ENCODE data around the gene GNRH2. TPM values are rescaled to one million over a fixed set of nuclear protein-coding genes. Genes with fewer than 3 reads are reported as not detected.

The GNRH2 gene
- total and polyA plus RNA-seq, 10 of the 15 experiments (the other 5 are each of a cell fraction or from before 2014, with no cell fraction given), result 0.12 to 0.85 (median 0.31) TPM; not detected in 7

DNA sequence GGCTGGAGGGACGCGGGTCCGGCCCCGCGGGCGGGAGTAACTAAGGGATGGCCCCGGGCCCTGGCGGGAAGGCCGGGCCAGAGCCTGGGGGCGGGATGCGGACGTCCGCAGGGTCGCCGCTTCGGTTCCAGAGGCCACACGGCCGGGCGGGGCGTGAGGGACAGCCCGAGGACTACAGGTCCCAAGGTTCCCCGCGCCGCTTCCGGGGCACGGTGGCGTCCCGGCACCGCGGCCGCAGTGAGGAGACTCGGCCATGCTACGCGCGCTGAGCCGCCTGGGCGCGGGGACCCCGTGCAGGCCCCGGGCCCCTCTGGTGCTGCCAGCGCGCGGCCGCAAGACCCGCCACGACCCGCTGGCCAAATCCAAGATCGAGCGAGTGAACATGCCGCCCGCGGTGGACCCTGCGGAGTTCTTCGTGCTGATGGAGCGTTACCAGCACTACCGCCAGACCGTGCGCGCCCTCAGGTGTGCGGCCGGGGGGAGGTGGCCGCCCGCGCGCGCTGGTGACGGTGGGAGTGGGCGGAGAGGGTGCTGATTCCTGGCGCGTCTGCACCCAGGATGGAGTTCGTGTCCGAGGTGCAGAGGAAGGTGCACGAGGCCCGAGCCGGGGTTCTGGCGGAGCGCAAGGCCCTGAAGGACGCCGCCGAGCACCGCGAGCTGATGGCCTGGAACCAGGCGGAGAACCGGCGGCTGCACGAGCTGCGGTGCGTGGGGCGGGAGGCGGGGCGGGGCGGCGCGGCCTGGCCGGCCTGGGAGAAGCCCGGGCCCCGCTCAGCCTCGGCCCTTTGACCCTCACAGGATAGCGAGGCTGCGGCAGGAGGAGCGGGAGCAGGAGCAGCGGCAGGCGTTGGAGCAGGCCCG lies 2.6 kb downstream of the GNRH2 start, which contains the start of gene MRPS26 (continued):
- peak; percentile 55; the same call in 1 of the 2 replicates for TF ChIP-seq ZNF687 (IDR thresholded peaks at IDR 0.05)
- no peak for TF ChIP-seq PBX3 (IDR thresholded peaks at IDR 0.05; ENCODE audit: insufficient replicate concordance, low read depth, low read length)
- no peak for TF ChIP-seq NBN (IDR thresholded peaks at IDR 0.05)
- peak; percentile 82 for TF ChIP-seq YY1 (IDR thresholded peaks at IDR 0.05; ENCODE audit: low read depth, low read length)
- TF ChIP-seq SMAD5 (IDR thresholded peaks at IDR 0.05; ENCODE audit: low read depth), result no peak
- no peak for TF ChIP-seq SREBF1 (IDR thresholded peaks at IDR 0.05; ENCODE audit: low read length)
- no peak for TF ChIP-seq HDGF (IDR thresholded peaks at IDR 0.05)
- no peak for TF ChIP-seq CHD1 (IDR thresholded peaks at IDR 0.05; ENCODE audit: low read depth, low read length)
- TF ChIP-seq RFX5 (IDR thresholded peaks at IDR 0.05; ENCODE audit: low read depth, low read length), result no peak
- TF ChIP-seq SPI1 (IDR thresholded peaks at IDR 0.05; ENCODE audit: borderline replicate concordance, insufficient read depth, low read depth, low read length), result no peak
- peak; percentile 58; the same call in 1 of the 2 replicates for TF ChIP-seq POLR2AphosphoS2 (IDR thresholded peaks at IDR 0.05; ENCODE audit: low read depth, low read length)
- TF ChIP-seq NFYB (IDR thresholded peaks at IDR 0.05; ENCODE audit: insufficient read depth, low read depth, low read length), result no peak
- no peak for TF ChIP-seq IRF4 (IDR thresholded peaks at IDR 0.05; ENCODE audit: low read depth, low read length)
- no peak for TF ChIP-seq EP300 (IDR thresholded peaks at IDR 0.05; ENCODE audit: borderline replicate concordance in 1 of 2, control insufficient read depth in 1 of 2, low read depth in 2 of 2, low read length in 2 of 2)
- no peak for TF ChIP-seq IKZF2 (IDR thresholded peaks at IDR 0.05)
- TF ChIP-seq SIN3A (IDR thresholded peaks at IDR 0.05; ENCODE audit: low read depth, low read length), result no peak; the same call in 1 of the 2 replicates
- no peak for TF ChIP-seq BRCA1 (IDR thresholded peaks at IDR 0.05; ENCODE audit: low read depth, low read length)
- TF ChIP-seq RB1 (IDR thresholded peaks at IDR 0.05; ENCODE audit: borderline replicate concordance), result peak; percentile 60; the same call in 1 of the 2 replicates
- TF ChIP-seq, protein P1, sequence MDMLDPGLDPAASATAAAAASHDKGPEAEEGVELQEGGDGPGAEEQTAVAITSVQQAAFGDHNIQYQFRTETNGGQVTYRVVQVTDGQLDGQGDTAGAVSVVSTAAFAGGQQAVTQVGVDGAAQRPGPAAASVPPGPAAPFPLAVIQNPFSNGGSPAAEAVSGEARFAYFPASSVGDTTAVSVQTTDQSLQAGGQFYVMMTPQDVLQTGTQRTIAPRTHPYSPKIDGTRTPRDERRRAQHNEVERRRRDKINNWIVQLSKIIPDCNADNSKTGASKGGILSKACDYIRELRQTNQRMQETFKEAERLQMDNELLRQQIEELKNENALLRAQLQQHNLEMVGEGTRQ (IDR thresholded peaks at IDR 0.05; ENCODE audit: borderline replicate concordance, low read depth, low read length), result no peak
- TF ChIP-seq ZNF217 (IDR thresholded peaks at IDR 0.05), result no peak
- no peak for TF ChIP-seq RCOR1 (conservative IDR thresholded peaks at IDR 0.05; ENCODE audit: low read depth, low read length)
- no peak for TF ChIP-seq NFIC (IDR thresholded peaks at IDR 0.05; ENCODE audit: low read depth, low read length)
- TF ChIP-seq PAX8 (IDR thresholded peaks at IDR 0.05), result no peak
- peak; percentile 92 for TF ChIP-seq NR2C1 (IDR thresholded peaks at IDR 0.05)
- TF ChIP-seq CBFB (IDR thresholded peaks at IDR 0.05; ENCODE audit: low read depth), result no peak

All from GM12878 (cell line).